GM12872 (cell line): Measurements from ENCODE around the gene GALNT4.

Experiments
- TF ChIP-seq, protein P1 (sequence below): IDR thresholded peaks from 3 replicates; pipeline ENCODE4 v1.5.1; 2011; ENCODE audit warnings: low read depth, mild to moderate bottlenecking, low read length, moderate library complexity; ENCODE audit not compliant: insufficient read depth

The GALNT4 gene

DNA sequence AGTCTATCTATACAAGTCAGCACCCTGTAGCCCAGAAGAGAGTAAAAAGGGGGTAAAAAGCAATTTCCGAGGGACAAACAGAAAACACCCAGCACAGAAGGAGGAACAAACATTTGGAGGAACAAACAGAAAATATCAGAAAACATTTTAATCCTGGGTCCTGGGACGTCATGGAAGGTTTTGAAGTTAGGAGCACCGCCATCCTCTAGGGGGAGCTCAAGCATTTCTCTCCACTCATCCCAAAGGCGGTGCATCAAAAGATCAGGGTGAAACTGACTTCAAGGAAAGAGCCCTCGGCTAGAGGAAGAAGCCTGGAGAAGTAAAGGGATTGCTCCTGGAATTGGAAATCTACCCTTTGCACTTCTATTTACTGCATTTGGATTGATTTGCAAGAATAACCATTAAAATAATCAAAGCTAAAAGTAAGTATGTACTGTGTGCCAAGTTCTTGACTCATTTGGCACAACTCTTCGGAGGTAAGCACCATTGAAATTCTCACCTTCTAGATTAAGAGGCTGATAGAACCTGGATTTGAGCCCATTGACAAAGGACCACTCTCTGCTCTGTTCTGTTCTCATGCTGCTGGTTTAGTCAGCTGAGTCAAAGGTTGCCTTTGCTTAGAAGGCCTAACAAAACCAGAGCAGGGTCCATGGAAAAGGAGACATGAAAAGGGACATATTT is 18.5 kb upstream of the GALNT4 start:
- TF ChIP-seq, protein P1, sequence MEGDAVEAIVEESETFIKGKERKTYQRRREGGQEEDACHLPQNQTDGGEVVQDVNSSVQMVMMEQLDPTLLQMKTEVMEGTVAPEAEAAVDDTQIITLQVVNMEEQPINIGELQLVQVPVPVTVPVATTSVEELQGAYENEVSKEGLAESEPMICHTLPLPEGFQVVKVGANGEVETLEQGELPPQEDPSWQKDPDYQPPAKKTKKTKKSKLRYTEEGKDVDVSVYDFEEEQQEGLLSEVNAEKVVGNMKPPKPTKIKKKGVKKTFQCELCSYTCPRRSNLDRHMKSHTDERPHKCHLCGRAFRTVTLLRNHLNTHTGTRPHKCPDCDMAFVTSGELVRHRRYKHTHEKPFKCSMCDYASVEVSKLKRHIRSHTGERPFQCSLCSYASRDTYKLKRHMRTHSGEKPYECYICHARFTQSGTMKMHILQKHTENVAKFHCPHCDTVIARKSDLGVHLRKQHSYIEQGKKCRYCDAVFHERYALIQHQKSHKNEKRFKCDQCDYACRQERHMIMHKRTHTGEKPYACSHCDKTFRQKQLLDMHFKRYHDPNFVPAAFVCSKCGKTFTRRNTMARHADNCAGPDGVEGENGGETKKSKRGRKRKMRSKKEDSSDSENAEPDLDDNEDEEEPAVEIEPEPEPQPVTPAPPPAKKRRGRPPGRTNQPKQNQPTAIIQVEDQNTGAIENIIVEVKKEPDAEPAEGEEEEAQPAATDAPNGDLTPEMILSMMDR, result peak; percentile 86

DNA sequence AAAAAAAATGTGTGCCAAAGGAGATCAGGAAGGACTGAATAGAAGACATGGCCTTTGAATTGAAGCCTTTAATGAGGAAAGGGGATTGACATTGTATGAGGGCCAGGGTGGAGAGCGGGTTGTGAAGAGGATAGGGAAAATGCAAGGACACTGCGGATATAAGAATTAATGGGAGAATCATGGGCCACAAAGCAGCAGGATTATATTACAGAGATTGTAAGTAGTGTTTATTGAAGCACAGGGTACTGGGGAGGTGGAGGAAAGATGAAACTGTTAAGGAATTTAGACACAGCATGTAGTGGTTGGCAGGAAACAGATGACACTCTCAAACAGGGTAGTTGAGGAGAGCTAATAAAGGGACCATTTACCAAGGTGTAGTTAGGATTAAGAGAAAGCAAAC is 17.6 kb upstream of the GALNT4 start:
- TF ChIP-seq, protein P1, result no peak

DNA sequence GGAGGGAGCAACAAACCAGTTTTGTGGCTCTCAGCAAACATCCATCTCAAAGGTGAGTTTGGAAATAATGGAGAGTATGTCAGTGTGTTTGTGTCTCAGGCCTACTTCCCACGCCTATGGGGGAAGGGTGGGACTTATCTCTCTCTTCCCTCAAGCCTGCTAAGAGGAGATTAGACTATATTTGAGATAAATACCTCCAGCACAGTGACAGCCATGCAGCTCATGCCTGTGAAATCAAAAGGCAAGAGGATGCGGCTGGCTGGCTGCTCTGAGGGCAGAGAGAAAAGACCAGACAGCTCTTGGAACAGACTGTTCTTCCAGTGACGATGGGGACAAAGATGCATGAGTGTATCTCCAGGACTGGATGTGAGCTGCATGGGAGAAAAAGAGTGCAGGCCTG is 16.0 kb upstream of the GALNT4 start:
- TF ChIP-seq, protein P1, result no peak

DNA sequence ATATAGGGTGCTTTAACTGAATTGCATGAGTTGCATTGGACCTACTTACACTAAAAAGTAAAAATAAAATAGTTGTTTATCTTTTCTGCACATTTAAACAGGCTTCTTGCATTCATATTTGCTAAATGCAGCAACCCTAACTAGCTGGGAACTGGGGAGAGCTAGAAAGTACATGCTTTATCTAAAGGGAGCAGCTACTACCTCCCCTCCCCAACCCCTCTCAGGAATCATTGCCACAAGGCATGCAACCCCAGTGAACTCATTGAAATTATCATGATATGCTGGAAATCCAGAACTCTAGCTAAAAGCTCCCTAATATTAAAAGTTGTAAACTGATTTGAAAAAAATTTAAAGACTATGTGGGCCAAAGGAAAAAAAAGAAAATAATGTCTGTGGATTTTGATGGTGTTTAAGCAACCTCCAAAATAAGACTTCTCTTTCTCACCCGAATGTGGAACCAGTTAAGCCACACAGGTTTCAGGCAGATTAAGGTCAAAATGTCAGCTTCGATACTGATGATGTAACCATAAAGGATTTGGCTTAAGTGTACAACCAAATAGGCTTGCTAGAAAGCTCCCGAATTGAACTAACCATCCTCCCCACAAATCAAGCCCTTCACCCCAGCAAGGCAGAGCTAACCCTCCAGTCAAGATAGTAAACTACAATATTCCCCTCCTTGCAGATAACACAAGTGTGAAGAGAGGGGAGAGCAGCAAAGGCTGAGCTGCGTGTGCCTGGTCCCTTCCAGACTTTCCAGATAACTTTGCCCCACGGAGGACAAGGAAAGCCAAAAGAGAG is 15.0 kb upstream of the GALNT4 start:
- TF ChIP-seq, protein P1, result no peak

DNA sequence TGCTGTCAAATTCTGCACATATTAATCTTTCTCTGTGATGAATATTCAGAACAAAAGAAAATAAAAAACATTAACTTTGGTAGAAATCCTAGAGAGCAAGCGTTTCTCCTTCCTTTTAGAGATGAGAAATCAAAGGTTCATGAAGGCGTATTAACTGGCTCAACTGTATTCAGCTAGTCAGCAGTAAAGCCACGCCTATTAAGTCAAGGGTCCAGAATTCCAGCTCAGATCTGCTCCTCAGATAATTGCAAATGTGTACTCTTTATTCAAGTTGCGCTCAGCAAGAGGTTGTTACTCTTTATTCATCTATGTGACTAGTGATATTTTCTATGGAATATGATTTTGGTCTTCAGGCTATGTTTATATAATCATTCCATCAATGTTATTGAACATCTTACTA is 14.3 kb upstream of the GALNT4 start:
- TF ChIP-seq, protein P1, result no peak

DNA sequence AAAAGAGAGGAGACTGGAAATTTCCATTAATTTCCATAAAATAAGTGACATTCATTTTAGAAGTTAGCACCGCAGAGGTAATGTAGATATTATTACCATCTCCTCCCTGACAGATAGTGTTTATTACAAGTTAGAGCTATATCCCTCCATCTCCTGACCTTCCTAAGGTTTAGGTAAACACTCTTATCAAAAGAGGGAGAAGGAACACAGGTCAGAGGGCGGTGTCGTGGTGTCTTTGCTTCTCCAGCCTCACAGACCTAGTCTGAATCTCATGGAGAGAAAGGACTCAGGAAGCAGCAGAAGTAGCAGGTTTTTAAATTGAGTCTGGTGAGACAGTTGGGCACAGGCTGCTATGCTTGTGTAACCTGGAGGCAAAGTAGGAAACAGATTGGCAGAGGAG is 12.8 kb upstream of the GALNT4 start:
- TF ChIP-seq, protein P1, result no peak

DNA sequence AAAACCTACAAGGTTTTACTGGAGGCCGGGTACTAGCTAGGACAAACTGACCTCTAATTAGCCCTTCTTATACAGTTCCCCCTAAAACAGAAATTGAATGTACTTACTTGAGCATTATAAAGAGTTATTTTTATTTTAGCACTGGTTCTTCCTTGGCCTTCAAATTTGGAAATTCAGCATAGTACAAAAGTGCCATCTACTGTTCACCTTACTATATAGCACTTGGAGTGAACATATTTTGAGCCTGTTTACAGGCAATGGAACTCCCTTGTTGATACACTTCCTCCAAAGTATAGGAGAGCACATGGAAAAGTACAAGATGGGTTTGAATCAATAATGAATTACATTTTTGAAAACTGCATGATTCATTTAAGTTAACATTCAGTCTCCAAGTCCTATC is 5.1 kb upstream of the GALNT4 start:
- TF ChIP-seq, protein P1, result peak; percentile 61
